ENCODE results near the gene HDAC3.

DNA sequence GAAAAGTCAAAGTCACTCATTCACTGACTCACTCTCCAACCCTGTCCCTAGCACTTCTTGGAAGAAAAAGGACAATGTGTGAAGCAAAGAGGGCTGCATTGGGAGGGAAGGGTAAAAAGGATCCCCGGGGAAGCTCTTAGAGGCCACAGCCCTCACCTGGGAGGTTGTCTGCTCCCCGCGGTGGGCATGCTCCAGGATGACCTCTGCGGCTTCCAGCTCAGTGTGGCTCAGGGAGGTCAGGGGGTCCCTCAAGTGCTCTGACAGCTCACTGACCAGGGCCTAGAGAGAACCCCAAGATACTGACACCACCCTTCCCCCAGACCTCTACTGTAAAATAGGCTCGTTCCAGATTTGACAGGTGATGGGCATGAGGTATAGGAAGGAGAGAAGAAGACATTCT lies 10.6 kb upstream of the HDAC3 start:
- TF ChIP-seq, protein P1, sequence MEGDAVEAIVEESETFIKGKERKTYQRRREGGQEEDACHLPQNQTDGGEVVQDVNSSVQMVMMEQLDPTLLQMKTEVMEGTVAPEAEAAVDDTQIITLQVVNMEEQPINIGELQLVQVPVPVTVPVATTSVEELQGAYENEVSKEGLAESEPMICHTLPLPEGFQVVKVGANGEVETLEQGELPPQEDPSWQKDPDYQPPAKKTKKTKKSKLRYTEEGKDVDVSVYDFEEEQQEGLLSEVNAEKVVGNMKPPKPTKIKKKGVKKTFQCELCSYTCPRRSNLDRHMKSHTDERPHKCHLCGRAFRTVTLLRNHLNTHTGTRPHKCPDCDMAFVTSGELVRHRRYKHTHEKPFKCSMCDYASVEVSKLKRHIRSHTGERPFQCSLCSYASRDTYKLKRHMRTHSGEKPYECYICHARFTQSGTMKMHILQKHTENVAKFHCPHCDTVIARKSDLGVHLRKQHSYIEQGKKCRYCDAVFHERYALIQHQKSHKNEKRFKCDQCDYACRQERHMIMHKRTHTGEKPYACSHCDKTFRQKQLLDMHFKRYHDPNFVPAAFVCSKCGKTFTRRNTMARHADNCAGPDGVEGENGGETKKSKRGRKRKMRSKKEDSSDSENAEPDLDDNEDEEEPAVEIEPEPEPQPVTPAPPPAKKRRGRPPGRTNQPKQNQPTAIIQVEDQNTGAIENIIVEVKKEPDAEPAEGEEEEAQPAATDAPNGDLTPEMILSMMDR (IDR thresholded peaks at IDR 0.05): no peak
- TF ChIP-seq POLR2A (IDR thresholded peaks at IDR 0.05): no peak

Measured in thyroid gland (tissue), 4 donors.